GM19099 (cell line): ENCODE results near the gene NCKAP5.

Experiments used
- POLR2A ChIP-seq: IDR thresholded peaks from 3 replicates; pipeline ENCODE4 v1.6.1; 2011; ENCODE audit warnings: low read depth; ENCODE audit not compliant: insufficient read length; ENCODE audit errors: extremely low read depth

NCKAP5 gene

GRCh38 chr2:133266041-133266925, 302.0 kb downstream of the NCKAP5 start:
- no peak for TF ChIP-seq POLR2A

- TF ChIP-seq POLR2A: no peak
Observed at GRCh38 chr2:133265432-133265949, 302.8 kb downstream of the NCKAP5 start.

- no peak for TF ChIP-seq POLR2A
Observed at GRCh38 chr2:133264989-133265401, 303.3 kb downstream of the NCKAP5 start.

GRCh38 chr2:133262893-133263292, 305.4 kb downstream of the NCKAP5 start:
- no peak for TF ChIP-seq POLR2A

- TF ChIP-seq POLR2A: no peak
Observed at GRCh38 chr2:133255360-133255759, 312.9 kb downstream of the NCKAP5 start.

GRCh38 chr2:133253793-133254192, 314.5 kb downstream of the NCKAP5 start:
- no peak for TF ChIP-seq POLR2A

GRCh38 chr2:133252780-133253355, 315.4 kb downstream of the NCKAP5 start:
- no peak for TF ChIP-seq POLR2A

- TF ChIP-seq POLR2A: no peak
Observed at GRCh38 chr2:133249362-133249761, 318.9 kb downstream of the NCKAP5 start.

- no peak for TF ChIP-seq POLR2A
Observed at GRCh38 chr2:133248264-133248663, 320.0 kb downstream of the NCKAP5 start.

- no peak for TF ChIP-seq POLR2A
Observed at GRCh38 chr2:133247631-133248030, 320.6 kb downstream of the NCKAP5 start.

- TF ChIP-seq POLR2A: no peak
Observed at GRCh38 chr2:133241224-133241571, 327.1 kb downstream of the NCKAP5 start.

- no peak for TF ChIP-seq POLR2A
Observed at GRCh38 chr2:133240491-133241223, 327.6 kb downstream of the NCKAP5 start.

GRCh38 chr2:133235968-133236367, 332.3 kb downstream of the NCKAP5 start:
- no peak for TF ChIP-seq POLR2A

GRCh38 chr2:133232556-133232955, 335.7 kb downstream of the NCKAP5 start:
- TF ChIP-seq POLR2A: no peak

- no peak for TF ChIP-seq POLR2A
Observed at GRCh38 chr2:133231264-133231663, 337.0 kb downstream of the NCKAP5 start.

- TF ChIP-seq POLR2A: no peak
Observed at GRCh38 chr2:133229974-133230373, 338.3 kb downstream of the NCKAP5 start.

GRCh38 chr2:133223226-133223625, 345.0 kb downstream of the NCKAP5 start:
- TF ChIP-seq POLR2A: no peak
